K562 (cell line): ENCODE data around the gene ABRAXAS1. TPM values are rescaled to one million over a fixed set of nuclear protein-coding genes. Genes with fewer than 3 reads are reported as not detected.

Experiments used
- BACH1 ChIP-seq: fragments of 200-800 bp; sonication (Bioruptor generic); IDR thresholded peaks from 2 replicates; pipeline ENCODE4 v1.6.1; 2016; ENCODE audit warnings: missing genetic modification characterization, missing compliant biosample characterization
- BCOR ChIP-seq: fragments of 450-650 bp; IDR thresholded peaks from 2 replicates; pipeline ENCODE4 v1.6.1; 2016
- CBFA2T3 ChIP-seq: fragments of 450-650 bp; IDR thresholded peaks from 2 replicates; pipeline ENCODE4 v1.6.1; 2017
- CCAR2 ChIP-seq: fragments of 200-400 bp; formaldehyde crosslinking; IDR thresholded peaks from 2 replicates; pipeline ENCODE4 v1.6.1; 2017; ENCODE audit warnings: mild to moderate bottlenecking, low read depth, low read length
- CTCF ChIP-seq, 3 experiments: IDR thresholded peaks in 2 of 3; conservative IDR thresholded peaks in 1 of 3; 2 replicates each; pipeline ENCODE4 v1.5.1; 2011 to 2012; ENCODE audit warnings: low read length in 3 of 3, mild to moderate bottlenecking in 3 of 3, control low read depth in 2 of 3, improper control_type of control experiment in 1 of 3, inconsistent platforms in 1 of 3, low read depth in 1 of 3, mixed read lengths in 1 of 3, moderate library complexity in 1 of 3; ENCODE audit not compliant: insufficient read depth in 2 of 3
- ELF2 ChIP-seq: fragments of 250-450 bp; sonication (Bioruptor Pico); IDR thresholded peaks from 2 replicates; pipeline ENCODE4 v1.5.0; 2021; ENCODE audit warnings: mild to moderate bottlenecking
- ELK3 ChIP-seq: fragments of 450-650 bp; formaldehyde crosslinking; IDR thresholded peaks from 2 replicates; pipeline ENCODE4 v1.4.0; 2020; ENCODE audit warnings: mild to moderate bottlenecking
- KLF16 ChIP-seq: IDR thresholded peaks from 2 replicates; pipeline ENCODE4 v1.6.1; 2016; ENCODE audit warnings: antibody characterized with exemption
- KLF6 ChIP-seq: fragments of 250-450 bp; sonication (Bioruptor Pico); IDR thresholded peaks from 2 replicates; pipeline ENCODE4 v1.4.0; 2020; ENCODE audit warnings: mild to moderate bottlenecking, moderate library complexity, borderline replicate concordance
- LEF1 ChIP-seq: fragments of 450-650 bp; IDR thresholded peaks from 2 replicates; pipeline ENCODE4 v1.6.1; 2016; ENCODE audit warnings: mild to moderate bottlenecking
- MCM3 ChIP-seq: fragments of 450-650 bp; IDR thresholded peaks from 2 replicates; pipeline ENCODE4 v1.6.1; 2016
- MTA3 ChIP-seq: fragments of 450-650 bp; formaldehyde crosslinking; IDR thresholded peaks from 2 replicates; pipeline ENCODE4 v1.6.1; 2017; ENCODE audit warnings: mild to moderate bottlenecking, borderline replicate concordance
- NCOR1 ChIP-seq: fragments of 450-650 bp; IDR thresholded peaks from 2 replicates; pipeline ENCODE4 v1.6.1; 2016; ENCODE audit warnings: mild to moderate bottlenecking, moderate library complexity
- PHF21A ChIP-seq: fragments of 450-650 bp; IDR thresholded peaks from 2 replicates; pipeline ENCODE4 v1.6.1; 2017; ENCODE audit warnings: low read depth, borderline replicate concordance
- RAD51 ChIP-seq: fragments of 450-650 bp; IDR thresholded peaks from 2 replicates; pipeline ENCODE4 v1.7.1; 2016; ENCODE audit warnings: low read depth, mild to moderate bottlenecking, borderline replicate concordance
- RCOR1 ChIP-seq, 2 experiments: IDR thresholded peaks; 2 replicates each; pipeline ENCODE4 v1.6.1; 2012; ENCODE audit warnings: low read depth in 2 of 2, low read length in 2 of 2, borderline replicate concordance in 1 of 2, improper control_type of control experiment in 1 of 2
- RHOXF2B ChIP-seq: fragments of 250-450 bp; sonication (Bioruptor Pico); conservative IDR thresholded peaks from 2 replicates; pipeline ENCODE4 v1.5.1; 2021
- SMAD4 ChIP-seq: fragments of 250-450 bp; sonication (Bioruptor Pico); conservative IDR thresholded peaks from 2 replicates; pipeline ENCODE4 v1.8.0; 2021; ENCODE audit warnings: inconsistent platforms, mild to moderate bottlenecking, moderate library complexity
- SOX6 ChIP-seq: fragments of 450-650 bp; IDR thresholded peaks from 2 replicates; pipeline ENCODE4 v1.6.1; 2014; ENCODE audit warnings: mild to moderate bottlenecking
- SRF ChIP-seq, 2 experiments: fragments of 250-450, 450-650 bp in 1 of 2; sonication (Bioruptor Pico) in 1 of 2; sonication (generic) in 1 of 2; formaldehyde crosslinking; IDR thresholded peaks; 2 replicates each; pipeline versions ENCODE4 v1.5.0 to v1.5.1; 2020 to 2022; ENCODE audit warnings: mild to moderate bottlenecking in 1 of 2, missing genetic modification reagents in 1 of 2
- SRSF3 ChIP-seq: fragments of 200-400 bp; formaldehyde crosslinking; IDR thresholded peaks from 2 replicates; pipeline ENCODE4 v1.6.1; 2016; ENCODE audit warnings: mild to moderate bottlenecking, low read length, moderate library complexity; ENCODE audit not compliant: insufficient read depth
- STAT5A ChIP-seq: IDR thresholded peaks from 2 replicates; pipeline ENCODE4 v1.6.1; 2012; ENCODE audit warnings: low read length, inconsistent platforms, borderline replicate concordance
- TAL1 ChIP-seq: fragments of 450-650 bp; IDR thresholded peaks from 2 replicates; pipeline ENCODE4 v1.6.1; 2016; ENCODE audit warnings: mild to moderate bottlenecking
- TBL1XR1 ChIP-seq, 2 experiments: IDR thresholded peaks; 2 replicates each; pipeline ENCODE4 v1.6.1; 2012; ENCODE audit warnings: improper control_type of control experiment in 2 of 2, low read length in 2 of 2, mild to moderate bottlenecking in 1 of 2
- ZFPM2 ChIP-seq: fragments of 250-450 bp; sonication (Bioruptor Pico); IDR thresholded peaks from 2 replicates; pipeline ENCODE4 v1.5.1; 2022; ENCODE audit warnings: mild to moderate bottlenecking
- ZNF232 ChIP-seq: sonication (generic); formaldehyde crosslinking; IDR thresholded peaks from 2 replicates; pipeline ENCODE4 v1.8.0; 2022; ENCODE audit warnings: mild to moderate bottlenecking, missing genetic modification reagents
- ZNF77 ChIP-seq: fragments of 250-450 bp; sonication (Bioruptor Pico); IDR thresholded peaks from 2 replicates; pipeline ENCODE4 v1.5.0; 2020
- ZNF780A ChIP-seq: fragments of 250-450 bp; sonication (Bioruptor Pico); IDR thresholded peaks from 2 replicates; pipeline ENCODE4 v1.5.0; 2021; ENCODE audit warnings: mild to moderate bottlenecking
- polyA plus RNA-seq, 8 experiments: library from polyadenylated mRNA; depleted of rRNA in 4 of 8; stranded (reverse) in 5 of 8; unstranded in 3 of 8; fragments of >200 nt; fragmentation: Nextera tagmentation in 2 of 8; fragmentation: Illumina TruSeq in 1 of 8; extraction: Ambion mirVana in 2 of 8; extraction: Trizol in 1 of 8; gene quantifications; 2 replicates each; pipeline versions ENCODE4 v1.2.1 to v1.2.3, GENCODE V29; 2011 to 2014; ENCODE audit warnings: inconsistent platforms in 1 of 8, missing spikeins in 1 of 8
- total RNA-seq, 7 experiments: library from RNA; depleted of rRNA in 6 of 7; stranded (reverse); fragments of >200 nt in 6 of 7; fragmentation: Illumina TruSeq in 2 of 7; extraction: Trizol in 2 of 7; gene quantifications; 2 replicates each; pipeline versions ENCODE4 v1.2.1 to v1.2.3, GENCODE V29; 2011 to 2021; ENCODE audit warnings: low replicate concordance in 1 of 7
- TF ChIP-seq, protein P1 (sequence below): IDR thresholded peaks from 2 replicates; pipeline ENCODE4 v1.6.1; 2014; ENCODE audit warnings: antibody characterized with exemption

ABRAXAS1 gene
- total and polyA plus RNA-seq, 9 of the 15 experiments (the other 6 are each of a cell fraction or from before 2014, with no cell fraction given) = 10.8 to 48.3 (median 22.1) TPM

- TF ChIP-seq CTCF (IDR thresholded peaks at IDR 0.05 in 2 of 3, conservative IDR thresholded peaks at IDR 0.05 in 1 of 3; ENCODE audit: insufficient read depth in 2 of 3, low read depth in 1 of 3, low read length in 3 of 3) = peak; percentile 24 to 42 (median 37); a peak in 3 of 6 replicates
- TF ChIP-seq MTA3 = peak; percentile 33; the same call in 1 of the 2 replicates
- TF ChIP-seq KLF6 (CRISPR knock-in tag) = no peak
- no peak for TF ChIP-seq ZFPM2 (CRISPR knock-in tag)
- TF ChIP-seq, protein P1, sequence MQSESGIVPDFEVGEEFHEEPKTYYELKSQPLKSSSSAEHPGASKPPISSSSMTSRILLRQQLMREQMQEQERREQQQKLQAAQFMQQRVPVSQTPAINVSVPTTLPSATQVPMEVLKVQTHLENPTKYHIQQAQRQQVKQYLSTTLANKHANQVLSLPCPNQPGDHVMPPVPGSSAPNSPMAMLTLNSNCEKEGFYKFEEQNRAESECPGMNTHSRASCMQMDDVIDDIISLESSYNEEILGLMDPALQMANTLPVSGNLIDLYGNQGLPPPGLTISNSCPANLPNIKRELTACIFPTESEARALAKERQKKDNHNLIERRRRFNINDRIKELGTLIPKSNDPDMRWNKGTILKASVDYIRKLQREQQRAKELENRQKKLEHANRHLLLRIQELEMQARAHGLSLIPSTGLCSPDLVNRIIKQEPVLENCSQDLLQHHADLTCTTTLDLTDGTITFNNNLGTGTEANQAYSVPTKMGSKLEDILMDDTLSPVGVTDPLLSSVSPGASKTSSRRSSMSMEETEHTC = no peak
- peak; percentile 91 for TF ChIP-seq NCOR1
- TF ChIP-seq RAD51 = no peak
- no peak for TF ChIP-seq SRSF3
- peak; percentile 90 for TF ChIP-seq TAL1
- TF ChIP-seq SRF (CRISPR knock-in tag; IDR thresholded peaks at IDR 0.05) = 0 out of 4 replicates have a peak, but pooled peaks of 1 of the 2 experiments have one; percentile 21
- TF ChIP-seq MCM3 = no peak
- no peak for TF ChIP-seq ELK3 (CRISPR knock-in tag)
- TF ChIP-seq RHOXF2B = no peak
- peak; percentile 62 for TF ChIP-seq STAT5A
- no peak for TF ChIP-seq ZNF780A (CRISPR knock-in tag)
- TF ChIP-seq SMAD4 (CRISPR knock-in tag) = peak; percentile 93
- TF ChIP-seq CCAR2 = no peak
- TF ChIP-seq BCOR = 0 out of 2 replicates have a peak, but pooled peaks have one; percentile 27
- peak; percentile 96 for TF ChIP-seq CBFA2T3
- TF ChIP-seq TBL1XR1 (IDR thresholded peaks at IDR 0.05; ENCODE audit: low read length in 2 of 2) = peak in 1 of 2 experiments; percentile 63; a peak in 2 of 4 replicates
- TF ChIP-seq RCOR1 (IDR thresholded peaks at IDR 0.05; ENCODE audit: borderline replicate concordance in 1 of 2, low read depth in 2 of 2, low read length in 2 of 2) = peak in 1 of 2 experiments; percentile 82; a peak in 2 of 4 replicates
- no peak for TF ChIP-seq ZNF77 (CRISPR knock-in tag)
- TF ChIP-seq KLF16 = peak; percentile 75
- peak; percentile 85 for TF ChIP-seq SOX6
- TF ChIP-seq ELF2 (CRISPR knock-in tag) = no peak
- TF ChIP-seq ZNF232 (CRISPR knock-in tag) = no peak
- no peak for TF ChIP-seq PHF21A
- no peak for TF ChIP-seq BACH1 (tag)
- TF ChIP-seq LEF1 = peak; percentile 28; the same call in 1 of the 2 replicates
These were observed 4.9 kb upstream of the ABRAXAS1 start (continued) for GRCh38 chr4:83489711-83490326.
